WERI-Rb-1 (cell line): ENCODE measurements around the gene SMARCD3.
A peak's percentile ranks its signal among the peaks of the same experiment; 100 is the strongest.

Experiments used
- DNase-seq: peaks from one replicate; pipeline ENCODE4 v3.0.0-alpha.2; 2020
- H3K27ac ChIP-seq: fragments of 250-450 bp; sonication (Bioruptor Pico); 2 replicates; pipeline ENCODE4 v1.5.1; 2020; ENCODE audit warnings: mild to moderate bottlenecking, moderate library complexity
- H3K27me3 ChIP-seq: fragments of 250-450 bp; sonication (Bioruptor Pico); 2 replicates; pipeline ENCODE4 v1.5.1; 2021; ENCODE audit warnings: mild to moderate bottlenecking, low read depth, moderate library complexity; ENCODE audit not compliant: insufficient read depth, severe bottlenecking
- H3K36me3 ChIP-seq: fragments of 250-450 bp; sonication (Bioruptor Pico); 2 replicates; pipeline ENCODE4 v1.5.1; 2020; ENCODE audit warnings: mild to moderate bottlenecking, moderate library complexity
- H3K4me3 ChIP-seq: 2 replicates; pipeline ENCODE4 v1.5.1; 2011; ENCODE audit warnings: low read depth, mild to moderate bottlenecking, control low read depth, low read length
- H3K9me3 ChIP-seq: fragments of 250-450 bp; sonication (Bioruptor Pico); 2 replicates; pipeline ENCODE4 v1.5.1; 2021; ENCODE audit warnings: mild to moderate bottlenecking, moderate library complexity; ENCODE audit not compliant: severe bottlenecking
- TF ChIP-seq, protein P1 (sequence below): IDR thresholded peaks from 2 replicates; pipeline ENCODE4 v1.5.1; 2011; ENCODE audit warnings: low read depth, mild to moderate bottlenecking, control low read depth, inconsistent platforms, low read length

Gene SMARCD3

DNA sequence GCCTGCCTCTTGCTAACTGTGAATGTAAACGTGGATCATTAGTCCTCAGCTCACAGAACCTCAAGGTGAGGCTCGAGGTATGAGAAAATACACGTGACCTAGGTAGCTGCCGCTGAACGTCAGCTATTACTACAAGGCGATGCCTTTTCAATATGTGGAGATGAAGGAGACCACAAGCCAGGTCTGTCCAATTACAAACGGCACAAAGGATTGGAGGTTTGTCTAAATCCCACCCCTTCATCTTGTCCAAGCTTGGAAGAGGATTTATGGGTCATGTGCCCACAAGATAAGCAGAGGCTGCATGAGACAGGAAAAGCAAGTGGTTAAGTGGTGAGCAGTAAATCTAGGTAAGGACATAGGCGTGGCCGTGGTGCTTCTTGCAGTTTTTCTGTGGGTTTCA lies 41.6 kb downstream of the SMARCD3 start:
- Histone ChIP-seq H3K9me3 (no peaks in the 10 kb centered on the region), H3K27me3 (no peaks in the 10 kb centered on the region), H3K4me3 (no peak overlapping the region), H3K27ac (peak overlapping the region; percentile 54), H3K36me3 (no peaks in the 10 kb centered on the region)
- DNase-seq = peak; percentile 66
- TF ChIP-seq, protein P1, sequence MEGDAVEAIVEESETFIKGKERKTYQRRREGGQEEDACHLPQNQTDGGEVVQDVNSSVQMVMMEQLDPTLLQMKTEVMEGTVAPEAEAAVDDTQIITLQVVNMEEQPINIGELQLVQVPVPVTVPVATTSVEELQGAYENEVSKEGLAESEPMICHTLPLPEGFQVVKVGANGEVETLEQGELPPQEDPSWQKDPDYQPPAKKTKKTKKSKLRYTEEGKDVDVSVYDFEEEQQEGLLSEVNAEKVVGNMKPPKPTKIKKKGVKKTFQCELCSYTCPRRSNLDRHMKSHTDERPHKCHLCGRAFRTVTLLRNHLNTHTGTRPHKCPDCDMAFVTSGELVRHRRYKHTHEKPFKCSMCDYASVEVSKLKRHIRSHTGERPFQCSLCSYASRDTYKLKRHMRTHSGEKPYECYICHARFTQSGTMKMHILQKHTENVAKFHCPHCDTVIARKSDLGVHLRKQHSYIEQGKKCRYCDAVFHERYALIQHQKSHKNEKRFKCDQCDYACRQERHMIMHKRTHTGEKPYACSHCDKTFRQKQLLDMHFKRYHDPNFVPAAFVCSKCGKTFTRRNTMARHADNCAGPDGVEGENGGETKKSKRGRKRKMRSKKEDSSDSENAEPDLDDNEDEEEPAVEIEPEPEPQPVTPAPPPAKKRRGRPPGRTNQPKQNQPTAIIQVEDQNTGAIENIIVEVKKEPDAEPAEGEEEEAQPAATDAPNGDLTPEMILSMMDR = no peak

DNA sequence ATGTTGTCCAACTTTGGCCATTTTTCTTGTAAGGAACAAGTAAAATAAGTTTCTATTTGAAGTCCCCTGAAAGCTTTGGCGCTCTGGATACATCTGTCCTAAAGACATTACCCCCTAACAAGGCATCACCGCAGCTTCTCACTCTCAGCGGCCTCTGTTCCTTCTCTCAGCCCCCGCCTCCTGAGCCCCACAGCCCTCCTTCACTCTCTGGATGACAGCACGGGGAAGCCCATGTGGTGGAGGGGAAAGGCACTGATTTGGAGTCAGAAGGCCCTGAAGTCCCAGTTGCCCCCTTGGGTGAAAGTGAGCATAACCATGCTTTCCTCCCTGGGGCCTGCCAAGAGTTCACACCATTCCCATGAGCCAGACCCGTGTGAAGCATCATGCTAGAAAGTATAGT lies 42.8 kb downstream of the SMARCD3 start:
- H3K27me3 ChIP-seq = no peaks in the 10 kb centered on the region
- no peak for DNase-seq
- H3K36me3 ChIP-seq = no peaks in the 10 kb centered on the region
- TF ChIP-seq, protein P1 = no peak
- no peak overlapping the region for H3K4me3 ChIP-seq
- H3K9me3 ChIP-seq = no peaks in the 10 kb centered on the region
- H3K27ac ChIP-seq = no peak overlapping the region

DNA sequence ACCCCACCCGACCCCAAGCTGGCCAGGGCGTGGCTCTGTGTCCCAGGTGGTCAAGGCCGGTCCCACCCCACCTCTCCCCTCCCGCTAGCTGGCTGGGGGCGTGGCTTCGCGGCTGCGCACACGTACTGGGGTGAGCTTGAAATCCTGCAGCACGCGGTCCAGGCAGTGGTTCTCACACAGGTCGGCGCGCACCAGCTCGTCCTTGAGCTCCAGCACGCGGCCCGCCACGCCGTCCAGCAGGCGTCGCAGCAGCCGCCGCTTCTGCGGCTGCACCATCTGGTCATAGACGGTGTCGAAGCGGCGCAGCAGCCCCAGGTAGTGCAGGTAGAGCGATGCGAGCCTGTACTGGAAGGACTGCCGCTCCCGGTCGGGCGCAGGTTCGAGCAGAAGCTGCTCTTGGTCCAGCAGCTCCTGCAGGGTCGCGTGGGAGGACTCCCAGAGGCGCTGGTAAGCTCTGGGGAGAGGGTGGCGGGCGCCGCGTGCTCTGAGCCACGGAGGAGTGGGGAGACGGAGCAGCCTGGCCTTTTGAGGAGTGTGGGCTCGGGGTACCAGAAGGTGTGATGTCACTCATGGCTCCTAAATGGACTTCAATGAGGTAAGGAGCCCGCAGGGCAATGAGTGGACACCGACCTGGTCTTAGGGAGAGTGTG lies 44.0 kb downstream of the SMARCD3 start:
- no peak for DNase-seq
- Histone ChIP-seq H3K27me3 (no peaks in the 10 kb centered on the region), H3K36me3 (no peaks in the 10 kb centered on the region), H3K9me3 (no peaks in the 10 kb centered on the region), H3K27ac (no peak overlapping the region), H3K4me3 (no peak overlapping the region)
- TF ChIP-seq, protein P1 = no peak

DNA sequence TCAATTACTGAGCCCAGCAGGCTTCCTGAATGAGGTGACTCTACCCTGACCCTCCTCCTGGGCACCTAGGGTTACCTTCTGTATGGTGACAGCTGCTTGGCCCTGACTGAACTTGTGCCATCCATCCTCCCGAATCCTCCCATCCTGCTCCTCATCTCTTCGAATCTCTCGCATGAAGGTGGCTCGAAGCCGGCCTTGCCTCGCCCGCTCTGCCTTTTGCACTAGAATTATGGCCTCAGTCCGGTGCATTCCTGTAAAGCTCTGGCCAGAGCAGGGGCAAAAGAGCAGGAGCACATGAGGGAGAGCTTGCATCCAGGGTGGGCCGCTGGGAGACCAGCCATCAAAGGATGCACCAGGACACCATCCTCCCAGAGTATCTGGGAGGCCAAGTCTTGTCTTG lies 45.7 kb downstream of the SMARCD3 start:
- Histone ChIP-seq H3K27ac (no peak overlapping the region), H3K4me3 (no peak overlapping the region), H3K36me3 (no peaks in the 10 kb centered on the region), H3K27me3 (no peaks in the 10 kb centered on the region), H3K9me3 (no peaks in the 10 kb centered on the region)
- DNase-seq = no peak
- TF ChIP-seq, protein P1 = no peak

DNA sequence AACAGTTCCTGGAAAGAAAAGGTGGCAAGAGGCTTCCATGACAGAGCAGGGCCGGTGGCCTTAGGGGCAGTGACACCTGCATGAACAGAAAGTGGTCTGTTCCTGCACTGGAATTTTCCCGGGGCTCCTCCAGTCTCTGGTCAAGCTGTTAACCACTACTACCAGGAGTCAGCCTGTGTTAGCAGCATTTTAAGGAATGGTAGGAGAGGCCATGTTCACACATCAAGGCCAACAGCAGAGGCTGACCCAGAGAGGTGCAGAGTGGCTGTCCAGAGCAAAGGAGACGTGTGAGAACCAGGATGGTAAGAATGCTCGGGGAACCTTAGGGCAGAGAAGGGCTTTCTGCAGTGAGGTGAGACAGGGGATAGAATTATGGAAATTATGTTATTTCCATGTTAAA lies 46.7 kb downstream of the SMARCD3 start:
- Histone ChIP-seq H3K36me3 (no peaks in the 10 kb centered on the region), H3K27me3 (no peaks in the 10 kb centered on the region), H3K4me3 (no peak overlapping the region), H3K27ac (no peak overlapping the region), H3K9me3 (no peaks in the 10 kb centered on the region)
- TF ChIP-seq, protein P1 = no peak
- DNase-seq = no peak

DNA sequence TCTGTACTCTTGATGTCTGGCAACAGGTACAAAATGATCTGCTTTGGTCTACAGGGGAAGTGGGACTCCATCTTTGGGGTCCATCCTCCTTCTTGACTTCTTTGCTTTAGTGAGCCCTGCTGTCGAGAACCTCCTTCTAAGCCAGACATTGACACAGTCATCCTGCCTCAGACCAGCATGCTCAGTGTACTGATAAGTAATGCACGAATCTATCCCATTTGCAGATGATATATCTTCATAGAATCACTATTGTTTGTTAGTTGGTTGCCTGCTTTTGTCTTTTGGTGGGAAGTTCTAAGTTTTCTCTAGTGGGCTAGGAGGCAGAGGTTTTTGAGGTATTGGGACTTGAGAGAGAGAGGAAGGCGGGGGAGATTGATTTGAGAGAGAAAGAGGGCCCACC lies 47.1 kb downstream of the SMARCD3 start:
- Histone ChIP-seq H3K27me3 (no peaks in the 10 kb centered on the region), H3K9me3 (no peaks in the 10 kb centered on the region), H3K27ac (no peak overlapping the region), H3K36me3 (no peaks in the 10 kb centered on the region), H3K4me3 (no peak overlapping the region)
- TF ChIP-seq, protein P1 = no peak
- no peak for DNase-seq
